ENCODE data around the gene CCDC167.

GRCh38 chr6:37537548-37537947 lies 37.9 kb upstream of the CCDC167 start:
- TF ChIP-seq CTCF (IDR thresholded peaks at IDR 0.05 in 4 of 5, conservative IDR thresholded peaks at IDR 0.05 in 1 of 5): no peak
- TF ChIP-seq POLR2A (IDR thresholded peaks at IDR 0.05): no peak
